Panc1 (cell line): ENCODE measurements around the gene PIP4K2C. TPM values are rescaled to one million over a fixed set of nuclear protein-coding genes. Genes with fewer than 3 reads are reported as not detected.
"Not testable (repeated sequence)": the region's sequence is repeated elsewhere in the genome, so short reads cannot be mapped to it uniquely, and the experiment has no call there.

Source experiments
- ATAC-seq: fragments of 200-7000 bp; cut with Tn5 transposase; 2 replicates; pipeline ENCODE4 v1.9.1; 2020; ENCODE audit warnings: mild to moderate bottlenecking, moderate library complexity
- BruUV-seq: library from RNA; stranded (reverse); fragments of 400-500 nt; replicated peaks from 2 replicates; lab custom pipeline; 2021; lab: Mats Ljungman, UMichigan
- CTCF ChIA-PET: fragments of 300-600 bp; sonication (Branson Sonifier 250); formaldehyde crosslinking; loops from one replicate; lab custom pipeline; 2022; ENCODE audit warnings: antibody characterized with exemption; lab: Charles Lee
- POLR2A ChIA-PET: fragments of 300-600 bp; sonication (Branson Sonifier 250); formaldehyde crosslinking; loops from one replicate; lab custom pipeline; 2022; ENCODE audit warnings: antibody characterized with exemption; lab: Charles Lee
- DNase-seq: peaks from one replicate; pipeline ENCODE4 v3.0.0-alpha.2; 2010; ENCODE audit warnings: low read depth, low spot score
- H3K27ac ChIP-seq: 2 replicates; pipeline ENCODE4 v1.5.1; 2011; ENCODE audit warnings: mild to moderate bottlenecking, low read length, inconsistent platforms
- H3K27me3 ChIP-seq: fragments of 200-500 bp; sonication (Bioruptor generic); 2 replicates; pipeline ENCODE4 v1.6.0; 2014; ENCODE audit warnings: low read length, inconsistent platforms; ENCODE audit not compliant: control insufficient read depth, insufficient read depth
- H3K36me3 ChIP-seq: fragments of 200-500 bp; sonication (Bioruptor generic); 2 replicates; pipeline ENCODE4 v1.5.1; 2014; ENCODE audit warnings: inconsistent platforms, mild to moderate bottlenecking, low read length, moderate library complexity; ENCODE audit not compliant: control insufficient read depth, insufficient read depth
- H3K4me1 ChIP-seq: 2 replicates; pipeline ENCODE4 v1.5.1; 2011; ENCODE audit warnings: inconsistent platforms, mild to moderate bottlenecking, low read length, moderate library complexity; ENCODE audit not compliant: control insufficient read depth, insufficient read depth
- H3K4me3 ChIP-seq, 2 experiments: 2 replicates each; pipeline ENCODE4 v1.5.1; 2011 to 2012; ENCODE audit warnings: low read depth in 2 of 2, low read length in 2 of 2, mild to moderate bottlenecking in 2 of 2, inconsistent platforms in 1 of 2, moderate library complexity in 1 of 2
- H3K9me3 ChIP-seq: fragments of 200-500 bp; sonication (Bioruptor generic); 2 replicates; pipeline ENCODE4 v1.5.1; 2014; ENCODE audit warnings: low read depth, mild to moderate bottlenecking, inconsistent platforms, low read length, moderate library complexity; ENCODE audit not compliant: control insufficient read depth, insufficient read depth
- CTCF ChIP-seq: fragments of 450-650 bp; IDR thresholded peaks from 2 replicates; pipeline ENCODE4 v1.5.1; 2017; ENCODE audit warnings: mild to moderate bottlenecking
- POLR2AphosphoS5 ChIP-seq: IDR thresholded peaks from 2 replicates; pipeline ENCODE4 v1.6.1; 2012; ENCODE audit warnings: mild to moderate bottlenecking, low read depth, low read length, moderate library complexity
- REST ChIP-seq, 2 experiments: IDR thresholded peaks; 2 replicates each; pipeline ENCODE4 v1.6.1; 2011 to 2012; ENCODE audit warnings: low read depth in 2 of 2, control low read depth in 1 of 2, low read length in 1 of 2, mild to moderate bottlenecking in 1 of 2, moderate library complexity in 1 of 2; ENCODE audit not compliant: insufficient read depth in 1 of 2
- SIN3A ChIP-seq: IDR thresholded peaks from 2 replicates; pipeline ENCODE4 v1.6.1; 2012; ENCODE audit warnings: low read depth, mild to moderate bottlenecking, low read length, moderate library complexity, borderline replicate concordance; ENCODE audit not compliant: insufficient read depth
- TCF7L2 ChIP-seq: IDR thresholded peaks from 2 replicates; pipeline ENCODE4 v1.6.1; 2011; ENCODE audit warnings: mild to moderate bottlenecking, low read depth, low read length, inconsistent platforms
- in situ Hi-C: cut with HindIII; loops from 2 replicates; pipeline ENCODE4 v1.10.0; 2016; ENCODE audit warnings: low sequenced_read_pairs, low pct_unique_long_range_greater_than_20kb
- intact Hi-C: fragments of 100-400 bp; cut with micrococcal nuclease; formaldehyde crosslinking; loops from one replicate; pipeline ENCODE4 v1.10.0; 2022; ENCODE audit not compliant: unreplicated experiment
- total RNA-seq: library from RNA; stranded (reverse); gene quantifications from one replicate; pipeline ENCODE4 v1.2.1, GENCODE V29; 2021; ENCODE audit not compliant: unreplicated experiment

Gene PIP4K2C
- total RNA-seq, 1 experiment from 2014 or later, result 62.6 TPM

- not testable (repeated sequence) for DNase-seq
Measured at GRCh38 chr12:57618431-57618830, 27.4 kb downstream of the PIP4K2C start.

GRCh38 chr12:57618966-57619433 is 28.0 kb downstream of the PIP4K2C start:
- Histone ChIP-seq H3K9me3 (no peaks in the 10 kb centered on the region), H3K27ac (no peak overlapping the region), H3K4me1 (peaks cover 13% of the 10 kb centered on the region), H3K27me3 (no peaks in the 10 kb centered on the region), H3K4me3 (no peak overlapping the region), H3K36me3 (no peaks in the 10 kb centered on the region)
- in situ Hi-C loops, result no loop called here
- ChIA-PET POLR2A (no interaction called here), CTCF (no interaction called here)
- DNase-seq (no peak), ATAC-seq (no peak)
- intact Hi-C loops, result no loop called here
- no TSS peak for BruUV-seq
- no peak for TF ChIP-seq CTCF
- TF ChIP-seq REST (IDR thresholded peaks at IDR 0.05; ENCODE audit: insufficient read depth in 1 of 2, low read depth in 2 of 2, low read length in 1 of 2), result no peak

More at GRCh38 chr12:57618431-57618830, 27.4 kb downstream of the PIP4K2C start:
- ATAC-seq, H3K36me3 ChIP-seq, BruUV-seq, H3K4me3 ChIP-seq, H3K27ac ChIP-seq, H3K27me3 ChIP-seq, in situ Hi-C loops, intact Hi-C loops, CTCF ChIA-PET, H3K9me3 ChIP-seq, POLR2A ChIA-PET: not testable (repeated sequence)
- H3K4me1 ChIP-seq, result peaks cover 13% of the 10 kb centered on the region

- no peak for DNase-seq
- no peak for TF ChIP-seq REST (IDR thresholded peaks at IDR 0.05; ENCODE audit: insufficient read depth in 1 of 2, low read depth in 2 of 2, low read length in 1 of 2)
- no peak for TF ChIP-seq TCF7L2
- TF ChIP-seq CTCF, result no peak
- TF ChIP-seq SIN3A, result no peak
- no peak for TF ChIP-seq POLR2AphosphoS5
- ChIA-PET CTCF (interaction anchor here (1.5 kb wide), 1 partner anchor 37 kb away, joined by 5 read pairs; no protein-coding TSS in a partner anchor), POLR2A (no interaction called here)
- intact Hi-C loops, result loop anchor here (5.0 kb wide), 1 partner anchor 162 kb away; the partner anchor contains the start of genes GLI1 and INHBE
- Histone ChIP-seq H3K27me3 (no peaks in the 10 kb centered on the region), H3K4me1 (peaks cover 13% of the 10 kb centered on the region), H3K27ac (no peak overlapping the region), H3K9me3 (no peaks in the 10 kb centered on the region), H3K36me3 (no peaks in the 10 kb centered on the region), H3K4me3 (no peak overlapping the region)
- no TSS peak for BruUV-seq
- in situ Hi-C loops, result no loop called here
- ATAC-seq, result no peak
Measured at GRCh38 chr12:57619434-57620244, 28.6 kb downstream of the PIP4K2C start.
